HCT116 (cell line): ENCODE measurements around the gene GCNT3. TPM values are rescaled to one million over a fixed set of nuclear protein-coding genes. Genes with fewer than 3 reads are reported as not detected.

Experiments used
- ATAC-seq: fragments of 200-7000 bp; cut with Tn5 transposase; 2 replicates; pipeline ENCODE4 v1.9.1; 2020; ENCODE audit warnings: mild to moderate bottlenecking, moderate library complexity
- BruUV-seq: library from RNA; stranded (reverse); fragments of 400-500 nt; replicated peaks from 2 replicates; lab custom pipeline; 2021; lab: Mats Ljungman, UMichigan
- CTCF ChIA-PET: fragments of 300-600 bp; sonication (Branson Sonifier 250); formaldehyde crosslinking; loops from one replicate; lab custom pipeline; 2021; ENCODE audit warnings: antibody characterized with exemption; lab: Charles Lee
- POLR2A ChIA-PET: fragments of 300-600, 350-600 bp; sonication (Branson Sonifier 250); formaldehyde crosslinking; loops from one replicate; lab custom pipeline; 2021; ENCODE audit warnings: antibody characterized with exemption; lab: Charles Lee
- RAD21 ChIA-PET, 2 experiments: fragments of 300-600 bp; sonication (Branson Sonifier 250); formaldehyde crosslinking; loops; one replicate each; lab custom pipeline; 2023; ENCODE audit warnings: low total read pairs in 2 of 2; ENCODE audit not compliant: uncharacterized antibody in 2 of 2, unreplicated experiment in 2 of 2, low non-redundant PET in 1 of 2; lab: Charles Lee
- DNase-seq: peaks from one replicate; pipeline ENCODE4 v3.0.0-alpha.2; 2010; ENCODE audit warnings: low read depth, low spot score
- H2AFZ ChIP-seq: fragments of 200-600 bp; shearing (Covaris generic), sonication (generic); 2 replicates; pipeline ENCODE4 v1.6.1; 2017; ENCODE audit warnings: low read depth, mixed run types, mixed read lengths, antibody characterized with exemption, low read length; ENCODE audit not compliant: poor library complexity, severe bottlenecking
- H3K27ac ChIP-seq: 2 replicates; pipeline ENCODE4 v1.5.1; 2012; ENCODE audit warnings: low read depth, low read length
- H3K27me3 ChIP-seq: fragments of 200-600 bp; sonication (generic); 2 replicates; pipeline ENCODE4 v1.6.1; 2016; ENCODE audit warnings: mixed run types, low read length, mixed read lengths; ENCODE audit not compliant: insufficient read depth
- H3K36me3 ChIP-seq, 2 experiments: fragments of 200-500 bp in 1 of 2; fragments of 200-600 bp in 1 of 2; sonication (Bioruptor generic) in 1 of 2; sonication (generic) in 1 of 2; 2 replicates each; pipeline versions ENCODE4 v1.5.1 to v1.6.1; 2014 to 2016; ENCODE audit warnings: low read length in 2 of 2, inconsistent platforms in 1 of 2, mixed read lengths in 1 of 2, mixed run types in 1 of 2; ENCODE audit not compliant: insufficient read depth in 2 of 2, control insufficient read depth in 1 of 2
- H3K4me1 ChIP-seq, 2 experiments: fragments of 200-600 bp in 1 of 2; sonication (generic) in 1 of 2; 2 replicates each; pipeline versions ENCODE4 v1.5.1 to v1.6.1; 2012 to 2017; ENCODE audit warnings: low read length in 2 of 2, inconsistent platforms in 1 of 2, mild to moderate bottlenecking in 1 of 2, mixed read lengths in 1 of 2, mixed run types in 1 of 2, moderate library complexity in 1 of 2; ENCODE audit not compliant: insufficient read depth in 2 of 2, control insufficient read depth in 1 of 2
- H3K4me2 ChIP-seq: fragments of 200-600 bp; sonication (generic); 2 replicates; pipeline ENCODE4 v1.6.1; 2017; ENCODE audit warnings: mixed run types, low read length, mixed read lengths
- H3K4me3 ChIP-seq, 2 experiments: fragments of 200-600 bp in 1 of 2; sonication (generic) in 1 of 2; replicated peaks in 1 of 2; 2 replicates each; pipeline ENCODE4 v1.5.1; 2011 to 2016; ENCODE audit warnings: low read length in 2 of 2, control low read depth in 1 of 2, low read depth in 1 of 2, mild to moderate bottlenecking in 1 of 2, mixed read lengths in 1 of 2, mixed run types in 1 of 2
- H3K79me2 ChIP-seq: fragments of 200-600 bp; sonication (generic); 2 replicates; pipeline ENCODE4 v1.6.1; 2017; ENCODE audit warnings: mild to moderate bottlenecking, mixed run types, low read length, moderate library complexity, mixed read lengths; ENCODE audit not compliant: insufficient read depth
- H3K9ac ChIP-seq: fragments of 200-600 bp; sonication (generic); 2 replicates; pipeline ENCODE4 v1.6.1; 2016; ENCODE audit warnings: low read length, mixed read lengths
- H3K9me2 ChIP-seq: fragments of 200-600 bp; sonication (generic), shearing (Covaris generic); 2 replicates; pipeline ENCODE4 v1.6.1; 2017; ENCODE audit warnings: mixed run types, mild to moderate bottlenecking, moderate library complexity; ENCODE audit not compliant: insufficient read depth
- H3K9me3 ChIP-seq, 2 experiments: fragments of 200-500 bp in 1 of 2; fragments of 200-600 bp in 1 of 2; sonication (Bioruptor generic) in 1 of 2; sonication (generic) in 1 of 2; 2 replicates each; pipeline ENCODE4 v1.6.1; 2014 to 2017; ENCODE audit warnings: low read length in 2 of 2, mixed read lengths in 2 of 2, inconsistent platforms in 1 of 2, low read depth in 1 of 2, mild to moderate bottlenecking in 1 of 2, mixed run types in 1 of 2, moderate library complexity in 1 of 2; ENCODE audit not compliant: control insufficient read depth in 1 of 2, insufficient read depth in 1 of 2
- H4K20me1 ChIP-seq: fragments of 200-600 bp; sonication (generic), shearing (Covaris generic); 2 replicates; pipeline ENCODE4 v1.6.1; 2017; ENCODE audit warnings: mixed run types, mild to moderate bottlenecking, moderate library complexity; ENCODE audit not compliant: insufficient read depth
- intact Hi-C: fragments of 100-400 bp; cut with micrococcal nuclease; formaldehyde crosslinking; loops from 2 replicates; pipeline ENCODE4 v1.10.0; 2022
- total RNA-seq: library from RNA; stranded (reverse); gene quantifications from one replicate; pipeline ENCODE4 v1.2.1, GENCODE V29; 2021; ENCODE audit not compliant: unreplicated experiment
- TF ChIP-seq, protein P1 (sequence below): IDR thresholded peaks from 2 replicates; pipeline ENCODE4 v1.6.1; 2012

The GCNT3 gene
- total RNA-seq, 1 experiment from 2014 or later, result 5.6 TPM

DNA sequence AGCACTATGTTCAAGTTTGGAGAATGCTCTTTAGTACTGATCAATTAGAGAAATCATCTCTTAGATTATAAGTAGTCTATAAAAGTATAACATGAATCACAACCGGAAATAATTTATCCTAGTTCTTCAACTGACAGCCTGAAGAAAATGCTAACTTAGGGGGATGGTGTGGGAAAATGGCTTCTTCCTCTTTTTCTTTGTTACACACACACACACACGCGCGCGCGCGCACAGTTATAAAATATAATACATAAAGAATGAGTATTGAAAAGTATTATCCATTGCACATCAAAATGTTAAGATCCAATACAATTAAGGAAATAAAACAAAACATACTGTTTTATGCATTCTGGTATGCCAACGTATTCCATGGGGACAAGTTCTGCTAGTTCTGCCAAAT is 57.0 kb downstream of the GCNT3 start:
- Histone ChIP-seq H3K4me1 (no peaks in the 10 kb centered on the region), H3K4me3 (no peak overlapping the region), H3K27me3 (no peaks in the 10 kb centered on the region), H3K79me2 (no peaks in the 10 kb centered on the region), H3K27ac (no peak overlapping the region), H3K9me2 (no peaks in the 10 kb centered on the region), H2AFZ (no peak overlapping the region), H3K36me3 (peaks cover 20 to 31% of the 10 kb centered on the region in 2 experiments), H3K4me2 (no peak overlapping the region), H4K20me1 (no peaks in the 10 kb centered on the region; the same call in 1 of the 2 replicates), H3K9ac (no peak overlapping the region), H3K9me3 (no peaks in the 10 kb centered on the region)
- no TSS peak for BruUV-seq
- TF ChIP-seq, protein P1, sequence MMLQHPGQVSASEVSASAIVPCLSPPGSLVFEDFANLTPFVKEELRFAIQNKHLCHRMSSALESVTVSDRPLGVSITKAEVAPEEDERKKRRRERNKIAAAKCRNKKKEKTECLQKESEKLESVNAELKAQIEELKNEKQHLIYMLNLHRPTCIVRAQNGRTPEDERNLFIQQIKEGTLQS, result no peak
- POLR2A ChIA-PET, result no interaction called here
- intact Hi-C loops, result no loop called here
- no peak for ATAC-seq
- CTCF ChIA-PET, result no interaction called here
- DNase-seq, result no peak
- RAD21 ChIA-PET, result no interaction called here

Other genes starting within 250 kb of the GCNT3 start
- 182 TPM for gene MYO1E, start 238.9 kb upstream of the GCNT3 start, total RNA-seq
- 6.6 TPM for gene FAM81A, start 173.6 kb upstream of the GCNT3 start, total RNA-seq
- gene GTF2A2, start 45.7 kb downstream of the GCNT3 start, total RNA-seq, result 175 TPM
- gene BNIP2, start 77.5 kb downstream of the GCNT3 start, total RNA-seq, result 53.1 TPM